ENCODE measurements around the gene NUBPL.

GRCh38 chr14:31582836-31583452 lies 21.7 kb downstream of the NUBPL start:
- TF ChIP-seq GATA2 (IDR thresholded peaks at IDR 0.05; ENCODE audit: low read depth, low read length) (no peak), GATA3 (IDR thresholded peaks at IDR 0.05; ENCODE audit: low read depth, low read length) (no peak)

Data from SH-SY5Y (cell line).